Motor neuron (in vitro differentiated cells): ENCODE measurements around the gene DEXI. TPM values are rescaled to one million over a fixed set of nuclear protein-coding genes. Genes with fewer than 3 reads are reported as not detected.
"Not testable (repeated sequence)": the region's sequence is repeated elsewhere in the genome, so short reads cannot be mapped to it uniquely, and the experiment has no call there.

ENCODE experiments used
- ATAC-seq, 8 experiments: fragments of 200-7000 bp; cut with Tn5 transposase; replicated peaks in 6 of 8; 2 replicates each; pipeline ENCODE4 v1.8.0; 2021; ENCODE audit warnings: mild to moderate bottlenecking in 8 of 8, moderate library complexity in 8 of 8
- H3K27ac ChIP-seq, 2 donors: fragments of 250-450 bp; sonication (Bioruptor Pico); 2 replicates each; pipeline ENCODE4 v1.9.0; 2021; ENCODE audit warnings: antibody characterized with exemption in 2 of 2, mild to moderate bottlenecking in 2 of 2, moderate library complexity in 1 of 2
- H3K4me1 ChIP-seq, 2 donors: fragments of 250-450 bp; sonication (Bioruptor Pico); replicated peaks in 1 of 2; 2 replicates each; pipeline ENCODE4 v1.6.1; 2021; ENCODE audit warnings: antibody characterized with exemption in 2 of 2, mild to moderate bottlenecking in 2 of 2, moderate library complexity in 1 of 2
- H3K4me3 ChIP-seq, 5 donors: fragments of 250-450 bp; sonication (Bioruptor Pico); 2 replicates each; pipeline ENCODE4 v1.9.0; 2021; ENCODE audit warnings: antibody characterized with exemption in 5 of 5, mild to moderate bottlenecking in 5 of 5, moderate library complexity in 4 of 5
- WGBS, 10 experiments: fragments of 450-650 bp; shearing (Covaris generic); methylation state at CpG; one replicate each; pipeline ENCODE4 v1.0.0; 2022; 5-methylcytosine and 5-hydroxymethylcytosine counted together
- in situ Hi-C, 9 experiments: fragments of 400-800 bp; cut with MboI; loops; one replicate each; pipeline ENCODE4 v1.15.0; 2021; ENCODE audit warnings: low sequenced_read_pairs in 9 of 9, low pct_unique_long_range_greater_than_20kb in 2 of 9; ENCODE audit not compliant: unreplicated experiment in 9 of 9
- total RNA-seq, 8 experiments: library from RNA; unstranded; fragments of 300-600 nt; gene quantifications; 2 replicates each; pipeline versions ENCODE4 v1.2.3 to v1.2.4, GENCODE V29; 2022

DEXI gene
- total RNA-seq, 8 experiments from 2014 or later: 18.6 to 50.2 (median 27.1) TPM

DNA sequence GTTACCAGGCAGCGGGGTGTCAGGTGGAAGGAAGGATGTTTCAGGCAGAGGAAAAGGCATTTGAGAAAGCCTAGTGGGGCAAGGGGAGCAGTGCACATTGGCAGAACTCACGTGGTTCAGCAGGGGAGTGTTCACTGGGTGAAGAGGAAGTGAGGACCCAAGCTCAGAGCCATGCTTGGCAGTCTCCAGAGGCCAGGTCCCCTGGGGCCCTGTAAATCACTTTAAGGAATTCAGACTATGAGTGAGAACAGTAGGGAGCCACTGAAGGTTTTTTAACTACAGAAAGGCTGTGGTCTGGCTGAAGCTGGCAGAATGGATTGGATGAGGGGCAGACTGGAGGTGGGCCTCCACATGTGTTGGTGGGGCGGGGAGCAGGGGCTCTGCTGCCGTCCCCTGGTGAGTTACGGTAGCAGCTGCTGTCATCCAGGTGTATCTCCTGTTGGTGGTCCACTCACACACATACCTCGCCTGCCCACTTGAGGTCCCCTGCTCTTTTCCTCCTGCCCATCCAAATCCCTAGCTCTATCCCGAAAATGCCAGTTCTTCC is 7.2 kb upstream of the DEXI start:
- Histone ChIP-seq H3K27ac (no peak overlapping the region), H3K4me1 (peaks cover 8 to 15% of the 10 kb centered on the region in 2 donors), H3K4me3 (no peak overlapping the region)
- ATAC-seq: peak in 1 of 8 experiments; percentile 7
- 56 to 67% (median 58%) methylated on average over 1 to 2 of the region's 7 CpGs; no CpG with 5 or more reads in 7 of the 10 experiments for WGBS, 10 experiments
- in situ Hi-C loops: no loop called here

DNA sequence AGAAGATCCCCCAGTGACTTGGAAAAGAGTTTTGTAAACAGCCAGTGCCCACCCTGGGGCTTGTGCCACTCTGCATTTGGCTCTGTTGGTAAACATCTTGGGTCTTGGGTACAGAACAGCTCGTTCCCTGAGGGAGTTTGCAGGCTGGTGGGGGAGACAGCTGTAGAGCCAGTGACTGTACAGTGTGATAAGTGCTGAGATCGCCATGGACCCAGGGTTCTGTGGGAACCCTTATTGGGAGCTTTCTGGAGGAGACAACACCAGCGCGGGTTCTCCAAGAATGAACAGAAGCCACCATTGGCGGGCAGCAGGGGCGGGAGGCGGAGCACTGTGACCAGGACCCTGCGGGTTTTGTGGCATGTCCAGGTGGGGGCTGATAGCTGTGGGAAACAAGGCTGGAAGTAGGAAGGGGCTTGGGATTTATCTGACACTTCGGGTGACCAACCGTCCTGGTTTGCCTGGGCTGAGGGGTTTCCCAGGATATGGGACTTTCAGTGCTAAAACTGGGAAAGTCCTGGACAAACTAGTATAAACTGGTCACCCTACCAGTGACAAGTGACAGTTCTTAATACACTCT is 5.0 kb upstream of the DEXI start:
- no peak overlapping the region for H3K4me3 ChIP-seq
- peaks cover 8 to 15% of the 10 kb centered on the region in 2 donors for H3K4me1 ChIP-seq
- 74 to 100% (median 81%) methylated on average over 1 to 8 of the region's 10 CpGs; no CpG with 5 or more reads in 4 of the 10 experiments for WGBS, 10 experiments
- in situ Hi-C loops: no loop called here
- no peak overlapping the region for H3K27ac ChIP-seq
- no peak for ATAC-seq

DNA sequence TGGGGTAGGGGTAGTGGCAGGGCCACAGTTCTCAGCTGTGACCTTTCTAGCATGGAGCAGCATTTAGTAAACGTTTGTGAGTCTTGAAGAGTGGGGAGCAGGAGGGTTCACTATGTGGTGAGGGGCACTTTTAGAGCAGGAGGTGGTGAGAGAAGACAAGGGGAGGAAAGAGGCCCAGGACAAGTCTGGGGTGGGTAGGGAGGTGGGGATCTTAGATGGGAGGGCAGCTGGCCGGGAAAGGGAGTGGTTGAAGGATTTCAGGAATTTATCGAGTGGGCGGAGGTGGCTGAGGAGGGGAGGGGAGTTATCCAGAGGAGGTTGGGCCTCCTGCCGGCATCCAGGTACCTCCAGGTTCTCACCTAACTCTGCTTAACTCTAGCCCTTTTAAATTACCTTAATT is 4.0 kb upstream of the DEXI start:
- ATAC-seq: peak in 1 of 8 experiments; percentile 1
- Histone ChIP-seq H3K27ac (no peak overlapping the region), H3K4me1 (peaks cover 8 to 15% of the 10 kb centered on the region in 2 donors), H3K4me3 (no peak overlapping the region)
- 0 to 34% (median 20%) methylated on average over 1 to 5 of the region's 5 CpGs; no CpG with 5 or more reads in 3 of the 10 experiments for WGBS, 10 experiments
- in situ Hi-C loops: no loop called here

GRCh38 chr16:10945065-10945787 is 3.0 kb upstream of the DEXI start:
- no peak overlapping the region for H3K27ac ChIP-seq
- no peak for ATAC-seq
- in situ Hi-C loops: no loop called here
- H3K4me1 ChIP-seq: peaks cover 16 to 22% of the 10 kb centered on the region in 2 donors
- WGBS, 10 experiments: 19 to 45% (median 28%) methylated on average over 3 to 13 of the region's 14 CpGs; no CpG with 5 or more reads in 1 of the 10 experiments
- H3K4me3 ChIP-seq: peak overlapping the region; percentile 71 to 87 (median 80)

DNA sequence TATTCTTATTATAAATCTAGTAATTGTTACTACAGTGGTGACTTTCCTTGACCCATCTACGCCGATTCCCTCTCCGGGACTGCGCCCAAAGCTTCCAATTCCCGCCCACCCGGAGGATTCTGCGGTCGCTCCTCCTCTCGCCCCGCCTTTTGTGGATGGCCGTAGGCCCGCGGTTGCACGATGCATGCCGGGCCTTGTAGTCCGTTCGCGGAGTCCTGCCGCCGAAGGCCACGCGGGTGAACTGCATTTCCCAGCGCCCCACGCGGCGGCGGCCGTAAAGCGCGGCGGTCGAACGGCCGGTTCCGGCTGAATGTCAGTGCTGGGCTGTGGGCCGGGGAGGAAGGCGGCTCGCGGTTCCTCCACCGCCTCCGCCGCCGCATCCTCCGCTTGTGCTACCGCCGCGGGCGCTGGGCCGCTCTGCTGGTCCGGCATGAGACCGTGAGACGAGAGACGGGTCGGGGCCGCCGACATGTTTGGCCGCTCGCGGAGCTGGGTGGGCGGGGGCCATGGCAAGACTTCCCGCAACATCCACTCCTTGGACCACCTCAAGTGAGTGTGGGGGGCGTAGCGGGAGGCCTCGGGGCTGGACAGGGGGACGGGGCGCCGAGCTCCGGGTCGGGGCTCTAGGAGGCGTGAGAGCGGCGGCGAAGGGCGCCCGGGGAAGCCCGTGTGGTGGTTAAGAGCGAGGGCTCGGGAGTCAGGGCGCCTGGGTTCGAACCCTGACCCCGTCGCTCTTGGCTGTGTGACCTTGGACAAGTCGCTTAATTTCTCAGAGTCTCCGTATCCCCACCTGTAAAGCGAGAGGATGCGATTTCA is 2.2 kb upstream of the DEXI start, which contains the start of gene CLEC16A:
Gene CLEC16A (plus strand): TSS at position 316 of the 816 bp plus-strand sequence. CDS start 154 bp downstream, at position 470.
- Histone ChIP-seq H3K27ac (peak within 1 kb of the TSS; percentile 7 to 57), H3K4me1 (peaks cover 23 to 30% of the 10 kb centered on the region in 2 donors), H3K4me3 (peak within 1 kb of the TSS; percentile 71 to 87 (median 80))
- in situ Hi-C loops: no loop called here
- peak; percentile 68 to 83 (median 78) for ATAC-seq
- WGBS, 10 experiments: 0 to 4% (median 0%) methylated on average over 5 to 31 of the region's 86 CpGs; no CpG with 5 or more reads in 2 of the 10 experiments

GRCh38 chr16:10943064-10943353 is 741 bp upstream of the DEXI start:
- ATAC-seq: no peak
- no peak overlapping the region for H3K27ac ChIP-seq
- in situ Hi-C loops: no loop called here
- peak overlapping the region in 4 of 5 donors; percentile 61 to 90 (median 84) for H3K4me3 ChIP-seq
- H3K4me1 ChIP-seq: peaks cover 34 to 42% of the 10 kb centered on the region in 2 donors
- 44 to 100% (median 88%) methylated on average over 2 to 7 of the region's 7 CpGs; no CpG with 5 or more reads in 1 of the 10 experiments for WGBS, 10 experiments

DNA sequence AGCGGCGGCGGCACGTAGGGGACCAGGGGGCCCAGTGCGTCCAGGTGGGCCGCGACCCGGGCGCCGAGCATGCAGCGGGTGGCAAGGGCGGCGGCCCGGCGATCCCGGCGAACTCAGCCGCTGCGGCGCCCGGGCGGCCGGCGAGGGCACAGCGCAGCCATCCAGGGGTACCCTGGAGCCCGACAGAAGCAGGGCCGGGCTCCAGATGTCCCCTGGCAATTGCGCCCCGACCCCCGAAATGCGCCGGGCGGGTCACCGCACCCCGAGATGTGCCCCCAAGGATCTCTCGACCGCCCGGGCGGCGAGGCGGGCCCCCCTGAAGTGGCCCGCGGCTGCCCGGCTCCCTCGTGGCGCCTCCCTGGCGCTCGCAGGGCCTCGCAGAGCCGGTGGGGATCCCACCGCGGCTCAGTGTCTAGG is 325 bp downstream of the DEXI start:
- Histone ChIP-seq H3K4me1 (peaks cover 45 to 47% of the 10 kb centered on the region in 2 donors), H3K27ac (peak overlapping the region; percentile 14 to 58), H3K4me3 (peak overlapping the region; percentile 61 to 90 (median 79))
- ATAC-seq: peak; percentile 2 to 19 (median 10)
- no CpG with 5 or more reads among the region's 52 CpGs for WGBS, 10 experiments
- in situ Hi-C loops: not testable (repeated sequence)

- in situ Hi-C loops: no loop called here
- peaks cover 45 to 46% of the 10 kb centered on the region in 2 donors for H3K4me1 ChIP-seq
- 0 to 22% (median 4%) methylated on average over 2 to 12 of the region's 36 CpGs; no CpG with 5 or more reads in 4 of the 10 experiments for WGBS, 10 experiments
- peak in 3 of 8 experiments; percentile 0 to 3 (median 1) for ATAC-seq
- H3K27ac ChIP-seq: no peak overlapping the region
- H3K4me3 ChIP-seq: peak overlapping the region; percentile 61 to 90 (median 79)
Measured at GRCh38 chr16:10941127-10941933, 938 bp downstream of the DEXI start.

DNA sequence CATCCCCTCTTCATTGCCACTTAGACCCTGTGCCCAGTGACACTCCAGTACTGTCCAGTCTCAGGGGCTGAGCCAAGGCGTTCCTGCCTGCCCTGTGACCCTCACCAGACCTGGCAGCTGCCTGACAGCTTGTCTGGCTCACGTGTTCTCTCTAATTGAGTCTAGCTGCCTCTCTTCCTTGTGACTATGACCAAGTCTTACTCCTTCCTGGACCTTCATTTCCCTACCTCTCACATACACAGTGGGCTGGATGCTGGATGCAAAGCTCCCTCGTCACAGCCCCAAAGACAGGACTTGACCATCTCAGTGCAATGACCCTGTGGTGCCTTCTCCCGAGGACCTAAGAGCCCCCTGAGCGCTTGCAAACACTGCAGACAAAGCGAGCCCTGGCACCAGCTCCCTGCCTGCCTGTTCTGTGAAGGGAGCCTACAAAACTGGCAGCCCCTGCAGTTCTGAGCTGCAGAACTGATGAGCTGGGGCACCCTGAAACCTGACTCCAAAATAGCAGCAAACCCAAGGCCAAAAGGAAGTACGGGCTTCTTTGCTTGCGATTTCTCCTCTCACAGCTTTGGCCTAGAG is 1.7 kb downstream of the DEXI start:
- WGBS, 10 experiments: 0 to 33% (median 24%) methylated on average over 1 to 7 of the region's 8 CpGs; no CpG with 5 or more reads in 5 of the 10 experiments
- Histone ChIP-seq H3K27ac (no peak overlapping the region), H3K4me1 (peaks cover 37 to 43% of the 10 kb centered on the region in 2 donors), H3K4me3 (peak overlapping the region; percentile 61 to 90 (median 79))
- no peak for ATAC-seq
- in situ Hi-C loops: no loop called here

DNA sequence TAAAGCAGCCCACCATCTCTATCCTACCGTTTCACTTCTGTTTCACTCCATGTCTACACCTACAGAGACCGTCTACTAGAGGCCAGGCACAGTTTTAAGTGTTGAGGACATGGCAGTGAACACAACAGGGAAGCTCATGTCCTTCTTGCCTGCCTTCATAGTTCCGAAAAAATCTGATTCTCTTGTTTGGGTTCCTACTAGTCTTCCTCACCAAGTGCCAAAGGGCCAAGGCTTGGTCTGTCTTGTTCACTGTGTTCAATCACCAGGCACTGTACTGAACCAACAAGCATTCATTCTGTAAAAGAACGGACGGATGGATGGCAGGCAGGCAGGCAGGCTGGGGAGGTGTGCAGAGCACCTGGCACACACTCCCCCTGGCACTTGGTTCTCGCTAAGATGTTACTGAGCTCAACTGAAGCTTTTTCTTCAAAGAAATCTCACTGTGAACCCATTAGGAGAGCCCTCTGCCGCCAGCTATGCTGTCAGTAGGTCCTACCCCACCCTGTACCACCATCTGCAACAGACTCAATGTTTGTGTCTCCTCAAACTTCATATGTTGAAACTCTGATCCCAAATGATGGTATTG is 2.5 kb downstream of the DEXI start:
- peak overlapping the region in 3 of 5 donors; percentile 61 to 89 (median 79) for H3K4me3 ChIP-seq
- WGBS, 10 experiments: 58 to 100% (median 100%) methylated on average over 1 to 7 of the region's 7 CpGs; no CpG with 5 or more reads in 2 of the 10 experiments
- no peak overlapping the region for H3K27ac ChIP-seq
- no peak for ATAC-seq
- peaks cover 33 to 37% of the 10 kb centered on the region in 2 donors for H3K4me1 ChIP-seq
- in situ Hi-C loops: no loop called here

GRCh38 chr16:10938796-10939648 is 3.2 kb downstream of the DEXI start:
- H3K4me1 ChIP-seq: peaks cover 33 to 37% of the 10 kb centered on the region in 2 donors
- WGBS, 10 experiments: 17 to 100% (median 81%) methylated on average over 1 to 6 of the region's 7 CpGs; no CpG with 5 or more reads in 2 of the 10 experiments
- ATAC-seq: no peak
- H3K4me3 ChIP-seq: no peak overlapping the region
- no peak overlapping the region for H3K27ac ChIP-seq
- in situ Hi-C loops: no loop called here
